Glomerular visceral epithelial cell (primary cell): Measurements from ENCODE around the gene SUGCT.
A peak's percentile ranks its signal among the peaks of the same experiment; 100 is the strongest.

Experiments used
- DNase-seq: peaks from one replicate; pipeline ENCODE4 v3.0.0-alpha.2; 2016; ENCODE audit errors: extremely low spot score

SUGCT gene

GRCh38 chr7:40826411-40827221 is 691.8 kb downstream of the SUGCT start:
- no peak for DNase-seq

- DNase-seq, result peak; percentile 51
Measured at GRCh38 chr7:40827222-40828085, 692.6 kb downstream of the SUGCT start.

- DNase-seq, result no peak
Measured at GRCh38 chr7:40828686-40829600, 694.1 kb downstream of the SUGCT start.

GRCh38 chr7:40833191-40833887 is 698.5 kb downstream of the SUGCT start:
- DNase-seq, result no peak

GRCh38 chr7:40833888-40834234 is 699.1 kb downstream of the SUGCT start:
- peak; percentile 18 for DNase-seq

- DNase-seq, result peak; percentile 47
Measured at GRCh38 chr7:40836218-40836617, 701.4 kb downstream of the SUGCT start.

GRCh38 chr7:40839881-40840280 is 705.1 kb downstream of the SUGCT start:
- no peak for DNase-seq

GRCh38 chr7:40840990-40841389 is 706.2 kb downstream of the SUGCT start:
- DNase-seq, result no peak

- DNase-seq, result no peak
Measured at GRCh38 chr7:40842641-40843040, 707.8 kb downstream of the SUGCT start.

GRCh38 chr7:40843338-40843985 is 708.7 kb downstream of the SUGCT start:
- DNase-seq, result peak; percentile 61

GRCh38 chr7:40845943-40846342 is 711.1 kb downstream of the SUGCT start:
- DNase-seq, result no peak

GRCh38 chr7:40847921-40848320 is 713.1 kb downstream of the SUGCT start:
- no peak for DNase-seq

- no peak for DNase-seq
Measured at GRCh38 chr7:40848541-40849221, 713.9 kb downstream of the SUGCT start.

- no peak for DNase-seq
Measured at GRCh38 chr7:40850017-40850416, 715.2 kb downstream of the SUGCT start.

GRCh38 chr7:40851001-40851400 is 716.2 kb downstream of the SUGCT start:
- no peak for DNase-seq

GRCh38 chr7:40859076-40859475 is 724.3 kb downstream of the SUGCT start:
- DNase-seq, result no peak

- DNase-seq, result no peak
Measured at GRCh38 chr7:40859965-40860543, 725.2 kb downstream of the SUGCT start.

- no peak for DNase-seq
Measured at GRCh38 chr7:40865441-40866233, 730.8 kb downstream of the SUGCT start.

GRCh38 chr7:40866601-40867000 is 731.8 kb downstream of the SUGCT start:
- DNase-seq, result no peak
